GM12878 (cell line): ENCODE measurements around the gene ANKRD13A. TPM values are rescaled to one million over a fixed set of nuclear protein-coding genes. Genes with fewer than 3 reads are reported as not detected.
"Not testable (repeated sequence)": the region's sequence is repeated elsewhere in the genome, so short reads cannot be mapped to it uniquely, and the experiment has no call there.

ENCODE experiments used
- ATAC-seq: fragments of 200-7000 bp; cut with Tn5 transposase; 3 replicates; pipeline ENCODE4 v1.9.1; 2020; ENCODE audit warnings: mild to moderate bottlenecking, moderate library complexity
- BruUV-seq: library from RNA; stranded (reverse); fragments of 400-500 nt; replicated peaks from 2 replicates; lab custom pipeline; 2021; lab: Mats Ljungman, UMichigan
- CTCF ChIA-PET: fragments of 300-600 bp; sonication (Branson Sonifier 250); formaldehyde crosslinking; extraction: SDS; loops from one replicate; lab custom pipeline; 2021; ENCODE audit warnings: inconsistent platforms; lab: Yijun Ruan, JAX
- POLR2A ChIA-PET: fragments of 350-600 bp; formaldehyde crosslinking; extraction: SDS; loops from one replicate; lab custom pipeline; 2021; ENCODE audit warnings: inconsistent platforms; lab: Charles Lee
- RAD21 ChIA-PET: fragments of 300-600 bp; sonication (Branson Sonifier 250); formaldehyde crosslinking; loops from one replicate; lab custom pipeline; 2023; ENCODE audit warnings: antibody characterized with exemption; ENCODE audit not compliant: unreplicated experiment; lab: Charles Lee
- SMC1A ChIA-PET: fragments of 300-600 bp; sonication (Branson Sonifier 250); formaldehyde crosslinking; loops from one replicate; lab custom pipeline; 2023; ENCODE audit not compliant: unreplicated experiment, uncharacterized antibody; lab: Charles Lee
- DNase-seq: peaks from one replicate; pipeline ENCODE4 v3.0.0-alpha.2; 2011; ENCODE audit warnings: low read depth, low spot score
- FAIRE-seq: peaks from 3 replicates; lab custom pipeline; 2011; peaks lifted over from hg19 to GRCh38; lab: Jason Lieb, UNC
- H2AFZ ChIP-seq: 2 replicates; pipeline ENCODE4 v1.6.0; 2011; ENCODE audit warnings: low read depth, low read length, control low read depth; ENCODE audit not compliant: control insufficient read depth
- H3K27ac ChIP-seq: 2 replicates; pipeline ENCODE4 v1.5.1; 2011; ENCODE audit warnings: control low read depth; ENCODE audit not compliant: control insufficient read depth, insufficient read depth
- H3K27me3 ChIP-seq, 2 experiments: replicated peaks in 1 of 2; 2 replicates each; pipeline versions ENCODE4 v1.6.0 to v1.6.1; 2011; ENCODE audit warnings: low read length in 1 of 2; ENCODE audit not compliant: control insufficient read depth in 2 of 2, insufficient read depth in 2 of 2
- H3K36me3 ChIP-seq, 2 experiments: 2 replicates each; pipeline ENCODE4 v1.5.1; 2011; ENCODE audit warnings: low read length in 1 of 2; ENCODE audit not compliant: control insufficient read depth in 2 of 2, insufficient read depth in 2 of 2
- H3K4me1 ChIP-seq: 2 replicates; pipeline ENCODE4 v1.6.1; 2011; ENCODE audit warnings: mild to moderate bottlenecking, low read length, moderate library complexity, mixed read lengths; ENCODE audit not compliant: control insufficient read depth, insufficient read depth
- H3K4me2 ChIP-seq: 2 replicates; pipeline ENCODE4 v1.6.0; 2011; ENCODE audit warnings: control low read depth; ENCODE audit not compliant: control insufficient read depth, insufficient read depth
- H3K4me3 ChIP-seq: fragments of 200-600 bp; sonication (generic); 2 replicates; pipeline ENCODE4 v1.5.1; 2016
- H3K79me2 ChIP-seq: 2 replicates; pipeline ENCODE4 v1.6.0; 2011; ENCODE audit warnings: low read length; ENCODE audit not compliant: control insufficient read depth, insufficient read depth
- H3K9ac ChIP-seq: 2 replicates; pipeline ENCODE4 v1.8.0; 2011; ENCODE audit warnings: low read length, control low read depth, mixed read lengths; ENCODE audit not compliant: control insufficient read depth, insufficient read depth
- H3K9me3 ChIP-seq: replicated peaks from 3 replicates; pipeline ENCODE4 v1.5.1; 2011; ENCODE audit warnings: mild to moderate bottlenecking, low read length; ENCODE audit not compliant: control insufficient read depth, insufficient read depth
- H4K20me1 ChIP-seq: 2 replicates; pipeline ENCODE4 v1.6.0; 2011; ENCODE audit not compliant: control insufficient read depth, insufficient read depth
- BACH1 ChIP-seq: fragments of 450-650 bp; IDR thresholded peaks from 2 replicates; pipeline ENCODE4 v1.6.1; 2017; ENCODE audit warnings: mild to moderate bottlenecking, borderline replicate concordance
- BCL11A ChIP-seq: IDR thresholded peaks from 2 replicates; pipeline ENCODE4 v1.6.1; 2011; ENCODE audit warnings: low read depth, low read length
- CBFB ChIP-seq: IDR thresholded peaks from 2 replicates; pipeline ENCODE4 v1.6.1; 2016; ENCODE audit warnings: antibody characterized with exemption, low read depth
- EGR1 ChIP-seq, 2 experiments: IDR thresholded peaks; 1 replicate in 1 of 2; 2 replicates in 1 of 2; pipeline ENCODE4 v1.6.1; 2011 to 2012; ENCODE audit warnings: low read depth in 2 of 2, low read length in 2 of 2, borderline replicate concordance in 1 of 2, mild to moderate bottlenecking in 1 of 2, moderate library complexity in 1 of 2
- ESRRA ChIP-seq: IDR thresholded peaks from 2 replicates; pipeline ENCODE4 v1.6.1; 2012; ENCODE audit warnings: mild to moderate bottlenecking, low read length, improper control_type of control experiment
- HDAC2 ChIP-seq: fragments of 200-600 bp; sonication (generic); IDR thresholded peaks from 2 replicates; pipeline ENCODE4 v1.6.1; 2017
- IKZF1 ChIP-seq: fragments of 450-650 bp; conservative IDR thresholded peaks from 2 replicates; pipeline ENCODE4 v1.6.1; 2017; ENCODE audit warnings: antibody characterized with exemption, mild to moderate bottlenecking
- POLR2AphosphoS5 ChIP-seq: IDR thresholded peaks from 2 replicates; pipeline ENCODE4 v1.6.1; 2011; ENCODE audit warnings: mild to moderate bottlenecking, low read length, inconsistent platforms
- RAD51 ChIP-seq: fragments of 450-650 bp; IDR thresholded peaks from 2 replicates; pipeline ENCODE4 v1.6.1; 2016; ENCODE audit warnings: moderate library complexity, mild to moderate bottlenecking, inconsistent platforms
- RB1 ChIP-seq: fragments of 450-650 bp; formaldehyde crosslinking; IDR thresholded peaks from 2 replicates; pipeline ENCODE4 v1.6.1; 2017; ENCODE audit warnings: mild to moderate bottlenecking, borderline replicate concordance
- RUNX3 ChIP-seq: IDR thresholded peaks from 2 replicates; pipeline ENCODE4 v1.6.1; 2012; ENCODE audit warnings: low read length, inconsistent platforms
- SIN3A ChIP-seq: IDR thresholded peaks from 2 replicates; pipeline ENCODE4 v1.6.1; 2012; ENCODE audit warnings: low read depth, low read length, improper control_type of control experiment
- SUZ12 ChIP-seq: fragments of 200-600 bp; sonication (generic); IDR thresholded peaks from one replicate; pipeline ENCODE4 v1.6.1; 2018; ENCODE audit warnings: antibody characterized with exemption, mild to moderate bottlenecking; ENCODE audit not compliant: unreplicated experiment
- TAF1 ChIP-seq: IDR thresholded peaks from 2 replicates; pipeline ENCODE4 v1.6.1; 2011; ENCODE audit warnings: mild to moderate bottlenecking, low read depth, low read length, borderline replicate concordance
- USF1 ChIP-seq: IDR thresholded peaks from 2 replicates; pipeline ENCODE4 v1.6.1; 2011; ENCODE audit warnings: borderline replicate concordance, low read depth, mild to moderate bottlenecking, moderate library complexity, mixed read lengths, low read length; ENCODE audit not compliant: insufficient read depth; ENCODE audit errors: extremely low read length
- WGBS: methylation state at CpG from one replicate; pipeline ENCODE4 v1.1.6; 2016; ENCODE audit warnings: low lambda C conversion rate; ENCODE audit not compliant: insufficient replicate concordance, insufficient coverage; ENCODE audit errors: missing lambda C conversion rate; 5-methylcytosine and 5-hydroxymethylcytosine counted together
- in situ Hi-C: fragments of 300-500 bp; cut with MboI; formaldehyde crosslinking; loops from 9 replicates; pipeline ENCODE4 v1.14.3; 2018; ENCODE audit warnings: mixed read lengths
- intact Hi-C: fragments of 100-400 bp; cut with micrococcal nuclease; formaldehyde crosslinking; loops from one replicate; pipeline ENCODE4 v1.14.2; 2022; ENCODE audit not compliant: unreplicated experiment
- polyA plus RNA-seq, 11 experiments: library from polyadenylated mRNA; depleted of rRNA in 4 of 11; unstranded in 6 of 11; stranded (reverse) in 5 of 11; fragments of >200 nt; fragmentation: Nextera tagmentation in 4 of 11; fragmentation: Illumina TruSeq in 1 of 11; extraction: Ambion mirVana in 4 of 11; extraction: Trizol in 1 of 11; gene quantifications; 1 replicate in 1 of 11; 2 replicates in 10 of 11; pipeline versions ENCODE4 v1.2.1 to v1.2.3, GENCODE V29; 2011 to 2016; ENCODE audit warnings: inconsistent platforms in 2 of 11, missing spikeins in 2 of 11, low read depth in 1 of 11
- total RNA-seq, 4 experiments: library from RNA; depleted of rRNA in 3 of 4; stranded (reverse); fragments of >200 nt in 3 of 4; fragmentation: Illumina TruSeq in 1 of 4; extraction: Trizol in 1 of 4; gene quantifications; 2 replicates each; pipeline versions ENCODE4 v1.2.1 to v1.2.3, GENCODE V29; 2013 to 2021
- TF ChIP-seq, protein P1 (sequence below): fragments of 450-650 bp; formaldehyde crosslinking; IDR thresholded peaks from 2 replicates; pipeline ENCODE4 v1.4.0; 2020; ENCODE audit warnings: mild to moderate bottlenecking, moderate library complexity

The ANKRD13A gene
- total and polyA plus RNA-seq, 10 of the 15 experiments (the other 5 are each of a cell fraction or from before 2014, with no cell fraction given), result 10.2 to 93.4 (median 76.5) TPM

DNA sequence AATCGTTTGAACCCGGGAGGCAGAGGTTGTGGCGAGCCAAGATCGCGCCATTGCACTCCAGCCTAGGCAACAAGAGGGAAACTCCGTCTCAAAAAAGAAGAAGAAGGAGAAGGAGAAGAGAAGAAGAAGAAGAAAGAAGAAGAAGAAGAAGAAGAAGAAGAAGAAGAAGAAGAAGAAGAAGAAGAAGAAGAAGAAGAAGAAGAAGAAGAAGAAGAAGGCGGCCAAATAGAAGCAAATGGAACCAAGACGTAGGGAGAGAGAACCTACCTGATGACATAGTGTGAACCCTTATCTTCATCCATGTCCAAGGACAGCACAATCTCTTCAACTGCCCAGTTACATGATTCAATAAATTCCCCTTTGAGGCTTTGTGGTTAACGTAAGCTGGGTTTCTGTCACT is 68.9 kb downstream of the ANKRD13A start:
- TF ChIP-seq RUNX3, result peak; percentile 53
- H3K27me3 ChIP-seq, H3K4me2 ChIP-seq, H3K9me3 ChIP-seq, DNase-seq, H2AFZ ChIP-seq, intact Hi-C loops, H4K20me1 ChIP-seq, in situ Hi-C loops, FAIRE-seq, SMC1A ChIA-PET, H3K9ac ChIP-seq, H3K27ac ChIP-seq, H3K79me2 ChIP-seq, ATAC-seq, CTCF ChIA-PET, RAD21 ChIA-PET, BruUV-seq, H3K4me3 ChIP-seq, H3K36me3 ChIP-seq: not testable (repeated sequence)
- 91% methylated on average over 9 of the region's 9 CpGs for WGBS
- POLR2A ChIA-PET, result interaction anchor here (1.1 kb wide), 1 partner anchor 17 kb away, joined by 3 read pairs; no protein-coding TSS in a partner anchor
- peaks cover 15% of the 10 kb centered on the region for H3K4me1 ChIP-seq

GRCh38 chr12:110068654-110069053 is 69.4 kb downstream of the ANKRD13A start:
- Histone ChIP-seq H4K20me1 (no peaks in the 10 kb centered on the region), H3K9me3 (no peaks in the 10 kb centered on the region; the same call in 2 of the 3 replicates), H3K36me3 (no peaks in the 10 kb centered on the region), H2AFZ (no peak overlapping the region), H3K4me1 (peaks cover 15% of the 10 kb centered on the region), H3K4me3 (no peak overlapping the region), H3K27me3 (no peaks in the 10 kb centered on the region), H3K4me2 (no peak overlapping the region), H3K27ac (no peak overlapping the region), H3K9ac (no peak overlapping the region), H3K79me2 (no peaks in the 10 kb centered on the region)
- TF ChIP-seq BACH1 (no peak), BCL11A (no peak), ESRRA (no peak), EGR1 (IDR thresholded peaks at IDR 0.05; ENCODE audit: borderline replicate concordance in 1 of 2, low read depth in 2 of 2, low read length in 2 of 2) (no peak), SIN3A (no peak), CBFB (no peak), RB1 (no peak), POLR2AphosphoS5 (no peak), HDAC2 (no peak), RAD51 (no peak), USF1 (no peak), SUZ12 (no peak), TAF1 (no peak), IKZF1 (no peak)
- TF ChIP-seq, protein P1, sequence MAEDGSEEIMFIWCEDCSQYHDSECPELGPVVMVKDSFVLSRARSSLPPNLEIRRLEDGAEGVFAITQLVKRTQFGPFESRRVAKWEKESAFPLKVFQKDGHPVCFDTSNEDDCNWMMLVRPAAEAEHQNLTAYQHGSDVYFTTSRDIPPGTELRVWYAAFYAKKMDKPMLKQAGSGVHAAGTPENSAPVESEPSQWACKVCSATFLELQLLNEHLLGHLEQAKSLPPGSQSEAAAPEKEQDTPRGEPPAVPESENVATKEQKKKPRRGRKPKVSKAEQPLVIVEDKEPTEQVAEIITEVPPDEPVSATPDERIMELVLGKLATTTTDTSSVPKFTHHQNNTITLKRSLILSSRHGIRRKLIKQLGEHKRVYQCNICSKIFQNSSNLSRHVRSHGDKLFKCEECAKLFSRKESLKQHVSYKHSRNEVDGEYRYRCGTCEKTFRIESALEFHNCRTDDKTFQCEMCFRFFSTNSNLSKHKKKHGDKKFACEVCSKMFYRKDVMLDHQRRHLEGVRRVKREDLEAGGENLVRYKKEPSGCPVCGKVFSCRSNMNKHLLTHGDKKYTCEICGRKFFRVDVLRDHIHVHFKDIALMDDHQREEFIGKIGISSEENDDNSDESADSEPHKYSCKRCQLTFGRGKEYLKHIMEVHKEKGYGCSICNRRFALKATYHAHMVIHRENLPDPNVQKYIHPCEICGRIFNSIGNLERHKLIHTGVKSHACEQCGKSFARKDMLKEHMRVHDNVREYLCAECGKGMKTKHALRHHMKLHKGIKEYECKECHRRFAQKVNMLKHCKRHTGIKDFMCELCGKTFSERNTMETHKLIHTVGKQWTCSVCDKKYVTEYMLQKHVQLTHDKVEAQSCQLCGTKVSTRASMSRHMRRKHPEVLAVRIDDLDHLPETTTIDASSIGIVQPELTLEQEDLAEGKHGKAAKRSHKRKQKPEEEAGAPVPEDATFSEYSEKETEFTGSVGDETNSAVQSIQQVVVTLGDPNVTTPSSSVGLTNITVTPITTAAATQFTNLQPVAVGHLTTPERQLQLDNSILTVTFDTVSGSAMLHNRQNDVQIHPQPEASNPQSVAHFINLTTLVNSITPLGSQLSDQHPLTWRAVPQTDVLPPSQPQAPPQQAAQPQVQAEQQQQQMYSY (CRISPR knock-in tag), result no peak
- ChIA-PET RAD21 (no interaction called here), CTCF (no interaction called here), SMC1A (no interaction called here), POLR2A (no interaction called here)
- ATAC-seq (no peak), DNase-seq (no peak), FAIRE-seq (no peak)
- whole genome bisulfite sequencing, result 97% methylated on average over 2 of the region's 2 CpGs
- intact Hi-C loops (no loop called here), in situ Hi-C loops (no loop called here)
- BruUV-seq, result no TSS peak
